Activated CD8-positive, alpha-beta T cell treated with anti-CD3 and anti-CD28 coated beads for 36 hours (primary cell): ENCODE results near the gene SRGAP1. TPM values are rescaled to one million over a fixed set of nuclear protein-coding genes. Genes with fewer than 3 reads are reported as not detected.

Source experiments
- ATAC-seq: fragments of 200-7000 bp; cut with Tn5 transposase; one replicate; pipeline ENCODE4 v1.10.0; 2021; ENCODE audit warnings: mild to moderate bottlenecking, moderate library complexity
- CTCF ChIA-PET: fragments of 350-600 bp; sonication (Branson Sonifier 250); formaldehyde crosslinking; loops from one replicate; lab custom pipeline; 2021; ENCODE audit warnings: antibody characterized with exemption; lab: Charles Lee
- POLR2A ChIA-PET: fragments of 350-600 bp; sonication (Branson Sonifier 250); formaldehyde crosslinking; loops from one replicate; lab custom pipeline; 2021; ENCODE audit warnings: antibody characterized with exemption; lab: Charles Lee
- DNase-seq: peaks from one replicate; pipeline ENCODE4 v3.0.0-alpha.2; 2020
- H3K27ac Mint-ChIP-seq: one replicate; pipeline ENCODE4 v1.8.0; 2021; ENCODE audit warnings: mild to moderate bottlenecking, mixed read lengths
- H3K27me3 Mint-ChIP-seq: one replicate; pipeline ENCODE4 v1.8.0; 2021; ENCODE audit warnings: mixed read lengths
- H3K36me3 Mint-ChIP-seq: one replicate; pipeline ENCODE4 v1.8.0; 2021; ENCODE audit warnings: low read depth, mixed read lengths
- H3K4me1 Mint-ChIP-seq: one replicate; pipeline ENCODE4 v1.8.0; 2021; ENCODE audit warnings: low read depth, mixed read lengths
- H3K4me3 Mint-ChIP-seq: one replicate; pipeline ENCODE4 v1.8.0; 2021; ENCODE audit warnings: mild to moderate bottlenecking, moderate library complexity, mixed read lengths
- H3K9me3 Mint-ChIP-seq: one replicate; pipeline ENCODE4 v1.8.0; 2021; ENCODE audit warnings: mixed read lengths
- CTCF ChIP-seq: fragments of 200-600 bp; IDR thresholded peaks from one replicate; pipeline ENCODE4 v1.8.0; 2022; ENCODE audit warnings: antibody characterized with exemption, mild to moderate bottlenecking
- intact Hi-C: fragments of 100-400 bp; cut with micrococcal nuclease; formaldehyde crosslinking; loops from one replicate; pipeline ENCODE4 v1.10.0; 2022
- total RNA-seq, 2 experiments: library from RNA; stranded (reverse); gene quantifications; one replicate each; pipeline ENCODE4 v1.2.3, GENCODE V29; 2021

The SRGAP1 gene
- total RNA-seq, 2 experiments from 2014 or later, result 0.02 to 0.07 TPM

- no peak for DNase-seq
- ATAC-seq, result no peak
- TF ChIP-seq CTCF, result no peak
- H3K27me3 Mint-ChIP-seq, result no peaks in the 10 kb centered on the region
- no peak overlapping the region for H3K4me3 Mint-ChIP-seq
- no peak overlapping the region for H3K27ac Mint-ChIP-seq
- no peaks in the 10 kb centered on the region for H3K4me1 Mint-ChIP-seq
- ChIA-PET POLR2A (no interaction called here), CTCF (no interaction called here)
- intact Hi-C loops, result no loop called here
- no peaks in the 10 kb centered on the region for H3K9me3 Mint-ChIP-seq
- no peaks in the 10 kb centered on the region for H3K36me3 Mint-ChIP-seq
These were observed 96.8 kb downstream of the SRGAP1 start for GRCh38 chr12:63941166-63941800.

GRCh38 chr12:63941879-63942278 is 97.4 kb downstream of the SRGAP1 start:
- Mint-ChIP-seq H3K4me1 (no peaks in the 10 kb centered on the region), H3K27me3 (no peaks in the 10 kb centered on the region), H3K9me3 (no peaks in the 10 kb centered on the region), H3K36me3 (no peaks in the 10 kb centered on the region), H3K27ac (no peak overlapping the region), H3K4me3 (no peak overlapping the region)
- no peak for TF ChIP-seq CTCF
- ChIA-PET POLR2A (no interaction called here), CTCF (no interaction called here)
- no peak for ATAC-seq
- no peak for DNase-seq
- intact Hi-C loops, result no loop called here

- Mint-ChIP-seq H3K4me1 (no peaks in the 10 kb centered on the region), H3K9me3 (no peaks in the 10 kb centered on the region), H3K27me3 (no peaks in the 10 kb centered on the region), H3K27ac (no peak overlapping the region), H3K4me3 (no peak overlapping the region), H3K36me3 (no peaks in the 10 kb centered on the region)
- ChIA-PET CTCF (interaction anchor here (1.5 kb wide), 1 partner anchor 98 kb away, joined by 3 read pairs; the partner anchor contains the start of gene SRGAP1), POLR2A (no interaction called here)
- intact Hi-C loops, result no loop called here
- TF ChIP-seq CTCF, result no peak
- ATAC-seq (no peak), DNase-seq (no peak)
These were observed 98.2 kb downstream of the SRGAP1 start for GRCh38 chr12:63942464-63943241.

- ChIA-PET POLR2A (no interaction called here), CTCF (interaction anchor here (1.5 kb wide), 1 partner anchor 100 kb away, joined by 3 read pairs; the partner anchor contains the start of gene SRGAP1)
- no peak overlapping the region for H3K4me3 Mint-ChIP-seq
- no peaks in the 10 kb centered on the region for H3K27me3 Mint-ChIP-seq
- TF ChIP-seq CTCF, result no peak
- H3K27ac Mint-ChIP-seq, result no peak overlapping the region
- no peaks in the 10 kb centered on the region for H3K36me3 Mint-ChIP-seq
- no peaks in the 10 kb centered on the region for H3K9me3 Mint-ChIP-seq
- intact Hi-C loops, result no loop called here
- no peak for ATAC-seq
- no peaks in the 10 kb centered on the region for H3K4me1 Mint-ChIP-seq
- DNase-seq, result no peak
These were observed 99.6 kb downstream of the SRGAP1 start for GRCh38 chr12:63944034-63944579.
